ENCODE measurements around the gene HOXA10.
A peak's percentile ranks its signal among the peaks of the same experiment; 100 is the strongest.

HOXA10 gene

GRCh38 chr7:27161721-27162560 lies 12.2 kb downstream of the HOXA10 start:
- Histone ChIP-seq H3K9me3 (ENCODE audit: control insufficient read depth, low read length) (no peaks in the 10 kb centered on the region), H3K36me3 (ENCODE audit: control insufficient read depth, insufficient read depth, low read length) (no peaks in the 10 kb centered on the region), H3K4me3 (ENCODE audit: extremely low read depth, insufficient read depth, low read length, poor library complexity, severe bottlenecking) (peak overlapping the region; percentile 12), H3K4me1 (ENCODE audit: control insufficient read depth, insufficient read depth, low read length, poor library complexity, severe bottlenecking) (peaks cover 7% of the 10 kb centered on the region), H3K27ac (ENCODE audit: low read depth, low read length, severe bottlenecking) (peak overlapping the region; percentile 33)
- WGBS, 2 experiments (ENCODE audit: insufficient coverage in 2 of 2) = 12 to 17% methylated on average over 20 of the region's 30 CpGs

DNA sequence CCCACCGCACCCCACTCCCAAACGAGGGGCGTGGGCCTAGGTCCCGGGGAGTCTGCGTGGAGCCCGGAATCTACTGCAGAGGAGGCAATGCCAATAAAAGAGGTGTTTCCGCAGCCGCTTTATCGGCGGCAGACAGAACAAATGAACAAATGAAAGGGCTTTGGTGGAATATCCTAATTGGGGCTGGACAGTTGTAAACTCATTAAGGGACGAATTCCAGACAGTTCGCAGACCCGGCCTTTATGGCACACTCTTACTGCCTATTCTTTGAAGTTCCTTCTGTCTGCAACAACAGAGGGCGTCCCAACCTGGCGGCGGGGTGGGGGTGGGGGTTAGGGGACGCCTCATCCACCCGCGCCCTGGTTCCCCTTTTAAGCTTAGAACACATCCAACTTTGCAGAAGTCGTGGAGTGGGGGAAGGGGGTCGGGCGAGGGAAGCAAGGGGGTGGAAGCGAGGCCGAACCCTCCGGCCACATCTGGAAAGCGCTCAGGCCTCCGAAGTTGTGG lies 12.9 kb downstream of the HOXA10 start:
- H3K27ac ChIP-seq (ENCODE audit: low read depth, low read length, severe bottlenecking) = no peak overlapping the region
- WGBS, 2 experiments (ENCODE audit: insufficient coverage in 2 of 2) = 0 to 8% methylated on average over 9 to 14 of the region's 27 CpGs
- peak overlapping the region; percentile 44 for H3K4me3 ChIP-seq (ENCODE audit: extremely low read depth, insufficient read depth, low read length, poor library complexity, severe bottlenecking)
- peaks cover 4% of the 10 kb centered on the region for H3K4me1 ChIP-seq (ENCODE audit: control insufficient read depth, insufficient read depth, low read length, poor library complexity, severe bottlenecking)
- no peaks in the 10 kb centered on the region for H3K36me3 ChIP-seq (ENCODE audit: control insufficient read depth, insufficient read depth, low read length)
- H3K9me3 ChIP-seq (ENCODE audit: control insufficient read depth, low read length) = no peaks in the 10 kb centered on the region

DNA sequence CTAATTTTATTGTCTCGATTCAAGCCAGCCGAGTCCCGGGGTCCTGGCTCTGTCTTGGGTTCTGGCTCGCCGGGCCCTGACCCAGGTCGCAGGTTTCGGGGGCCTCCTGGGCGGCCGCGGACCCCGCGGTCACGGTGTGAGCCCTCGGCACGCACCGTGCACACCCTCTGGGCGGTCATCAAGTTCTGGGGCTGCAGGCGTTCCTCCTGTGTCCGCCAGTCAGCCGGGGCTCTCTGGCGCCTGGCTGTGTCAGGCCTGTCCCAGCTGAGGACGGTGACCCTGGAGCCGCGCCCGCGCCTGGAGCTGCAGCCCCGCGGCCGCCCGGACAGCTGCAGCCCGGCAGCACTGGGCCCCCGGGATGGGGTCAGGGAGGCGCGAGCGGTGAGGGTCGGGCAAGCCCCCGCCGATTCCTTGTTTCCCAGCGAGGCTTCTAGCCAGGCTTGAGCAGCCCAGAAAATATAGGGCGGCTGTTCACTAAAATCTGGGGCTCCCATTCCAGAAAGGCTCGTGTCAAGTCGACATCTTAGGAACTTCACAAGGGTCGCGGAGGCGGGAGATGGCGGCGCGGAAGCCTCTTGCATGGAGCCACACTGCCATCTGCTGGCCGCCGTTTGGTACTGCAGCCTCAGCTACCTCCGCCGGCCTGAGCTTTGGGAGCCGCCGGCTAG lies 13.4 kb downstream of the HOXA10 start:
- 7 to 9% methylated on average over 51 to 52 of the region's 54 CpGs for WGBS, 2 experiments (ENCODE audit: insufficient coverage in 2 of 2)
- H3K4me1 ChIP-seq (ENCODE audit: control insufficient read depth, insufficient read depth, low read length, poor library complexity, severe bottlenecking) = peaks cover 4% of the 10 kb centered on the region
- H3K4me3 ChIP-seq (ENCODE audit: extremely low read depth, insufficient read depth, low read length, poor library complexity, severe bottlenecking) = peak overlapping the region; percentile 44
- H3K27ac ChIP-seq (ENCODE audit: low read depth, low read length, severe bottlenecking) = peak overlapping the region; percentile 41
- no peaks in the 10 kb centered on the region for H3K36me3 ChIP-seq (ENCODE audit: control insufficient read depth, insufficient read depth, low read length)
- H3K9me3 ChIP-seq (ENCODE audit: control insufficient read depth, low read length) = no peaks in the 10 kb centered on the region

GRCh38 chr7:27160145-27160545 lies 14.0 kb downstream of the HOXA10 start:
- Histone ChIP-seq H3K4me1 (ENCODE audit: control insufficient read depth, insufficient read depth, low read length, poor library complexity, severe bottlenecking) (peaks cover 4% of the 10 kb centered on the region), H3K4me3 (ENCODE audit: extremely low read depth, insufficient read depth, low read length, poor library complexity, severe bottlenecking) (peak overlapping the region; percentile 44), H3K9me3 (ENCODE audit: control insufficient read depth, low read length) (no peaks in the 10 kb centered on the region), H3K36me3 (ENCODE audit: control insufficient read depth, insufficient read depth, low read length) (no peaks in the 10 kb centered on the region), H3K27ac (ENCODE audit: low read depth, low read length, severe bottlenecking) (no peak overlapping the region)
- WGBS, 2 experiments (ENCODE audit: insufficient coverage in 2 of 2) = 57 to 68% methylated on average over 12 to 14 of the region's 23 CpGs

GRCh38 chr7:27159266-27160144 lies 14.6 kb downstream of the HOXA10 start:
- no peaks in the 10 kb centered on the region for H3K36me3 ChIP-seq (ENCODE audit: control insufficient read depth, insufficient read depth, low read length)
- H3K27ac ChIP-seq (ENCODE audit: low read depth, low read length, severe bottlenecking) = no peak overlapping the region
- no peaks in the 10 kb centered on the region for H3K9me3 ChIP-seq (ENCODE audit: control insufficient read depth, low read length)
- H3K4me3 ChIP-seq (ENCODE audit: extremely low read depth, insufficient read depth, low read length, poor library complexity, severe bottlenecking) = peak overlapping the region; percentile 44
- H3K4me1 ChIP-seq (ENCODE audit: control insufficient read depth, insufficient read depth, low read length, poor library complexity, severe bottlenecking) = peaks cover 7% of the 10 kb centered on the region
- 71% methylated on average over 18 to 19 of the region's 27 CpGs for WGBS, 2 experiments (ENCODE audit: insufficient coverage in 2 of 2)

DNA sequence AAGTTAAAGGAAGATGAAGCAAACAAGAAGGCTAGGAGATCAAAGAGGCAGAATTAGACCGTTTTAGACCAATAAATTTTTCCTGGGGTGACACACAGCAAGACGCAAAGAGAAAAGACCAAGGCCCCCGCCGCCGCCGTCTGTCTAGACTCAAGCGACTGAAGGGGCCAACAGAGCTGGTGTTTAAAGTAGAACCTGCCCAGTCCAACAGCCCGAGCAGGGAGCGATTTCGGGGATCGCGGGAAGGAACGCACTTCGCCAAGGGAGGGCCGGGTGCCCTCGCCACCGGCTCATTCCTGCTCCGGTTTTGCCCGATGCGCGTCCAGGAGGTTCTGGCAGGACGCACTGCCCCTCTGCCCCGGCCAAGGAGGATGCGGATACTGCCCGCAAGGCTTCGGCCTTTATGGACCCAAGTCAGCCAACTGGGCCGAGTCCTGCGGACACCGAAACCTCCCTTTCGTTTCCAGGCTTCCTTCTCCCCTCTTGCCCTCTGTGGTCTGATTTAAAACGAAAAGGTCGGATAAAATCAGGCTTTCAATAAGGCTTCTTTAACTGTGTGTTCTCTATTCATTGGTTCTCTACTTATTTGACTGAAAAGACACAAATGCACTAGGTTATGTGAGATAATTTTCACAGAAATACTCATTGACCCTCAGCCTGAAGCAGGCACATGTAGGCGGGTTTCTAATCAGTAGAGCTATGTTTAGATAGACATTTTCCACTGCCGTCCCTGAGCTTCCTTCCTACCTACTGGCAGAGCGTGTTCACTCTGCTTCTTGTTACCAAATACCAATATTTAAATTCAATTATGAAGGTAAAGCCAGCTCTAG lies 15.5 kb downstream of the HOXA10 start:
- no peaks in the 10 kb centered on the region for H3K36me3 ChIP-seq (ENCODE audit: control insufficient read depth, insufficient read depth, low read length)
- H3K4me1 ChIP-seq (ENCODE audit: control insufficient read depth, insufficient read depth, low read length, poor library complexity, severe bottlenecking) = peaks cover 7% of the 10 kb centered on the region
- H3K4me3 ChIP-seq (ENCODE audit: extremely low read depth, insufficient read depth, low read length, poor library complexity, severe bottlenecking) = no peak overlapping the region
- H3K9me3 ChIP-seq (ENCODE audit: control insufficient read depth, low read length) = no peaks in the 10 kb centered on the region
- no peak overlapping the region for H3K27ac ChIP-seq (ENCODE audit: low read depth, low read length, severe bottlenecking)
- WGBS, 2 experiments (ENCODE audit: insufficient coverage in 2 of 2) = 41 to 45% methylated on average over 30 to 31 of the region's 35 CpGs

- Histone ChIP-seq H3K9me3 (ENCODE audit: control insufficient read depth, low read length) (no peaks in the 10 kb centered on the region), H3K36me3 (ENCODE audit: control insufficient read depth, insufficient read depth, low read length) (no peaks in the 10 kb centered on the region), H3K4me1 (ENCODE audit: control insufficient read depth, insufficient read depth, low read length, poor library complexity, severe bottlenecking) (peaks cover 7% of the 10 kb centered on the region), H3K27ac (ENCODE audit: low read depth, low read length, severe bottlenecking) (no peak overlapping the region), H3K4me3 (ENCODE audit: extremely low read depth, insufficient read depth, low read length, poor library complexity, severe bottlenecking) (no peak overlapping the region)
- WGBS, 2 experiments (ENCODE audit: insufficient coverage in 2 of 2) = 35 to 39% methylated on average over 17 to 26 of the region's 30 CpGs
Measured at GRCh38 chr7:27157702-27158431, 16.3 kb downstream of the HOXA10 start.

DNA sequence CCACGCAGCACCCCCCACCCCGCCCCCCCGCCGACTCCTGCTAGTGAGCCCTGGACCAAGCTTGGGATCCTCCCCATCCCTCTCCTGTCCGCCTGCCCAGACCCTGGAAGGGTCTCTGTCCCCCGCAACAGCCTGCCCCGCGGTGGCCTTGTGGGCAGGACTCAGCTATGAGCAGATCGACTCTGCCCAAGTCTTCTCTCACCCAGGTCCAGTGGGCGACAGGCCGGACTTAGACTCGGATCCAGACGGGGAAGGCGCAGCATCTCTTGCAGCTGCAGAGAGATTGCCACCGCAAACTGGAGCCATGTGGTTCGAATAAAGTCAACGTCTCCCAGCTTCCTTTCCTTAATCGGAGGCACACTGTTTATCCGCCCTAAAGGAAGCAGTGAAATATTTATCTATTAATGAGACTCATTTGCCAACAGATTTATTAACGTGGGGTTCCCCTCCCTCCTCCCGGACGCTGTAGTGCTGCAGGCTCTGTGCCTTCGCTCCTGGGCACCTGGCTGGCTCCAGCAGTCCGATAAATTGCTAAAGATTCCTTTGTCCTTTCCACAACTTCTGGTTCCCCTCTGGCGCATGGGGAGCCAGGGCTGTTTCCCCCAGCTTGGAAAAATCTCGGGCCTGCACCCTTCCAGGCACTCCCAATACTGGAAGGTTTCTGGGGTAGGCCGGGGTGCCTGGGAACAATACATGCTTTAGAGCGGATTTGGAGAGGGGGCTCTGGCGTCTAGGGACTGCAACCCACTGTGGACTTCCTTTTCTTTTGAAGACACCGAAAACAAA lies 17.0 kb downstream of the HOXA10 start:
- no peaks in the 10 kb centered on the region for H3K9me3 ChIP-seq (ENCODE audit: control insufficient read depth, low read length)
- 28 to 39% methylated on average over 9 to 22 of the region's 30 CpGs for WGBS, 2 experiments (ENCODE audit: insufficient coverage in 2 of 2)
- H3K36me3 ChIP-seq (ENCODE audit: control insufficient read depth, insufficient read depth, low read length) = no peaks in the 10 kb centered on the region
- no peak overlapping the region for H3K4me3 ChIP-seq (ENCODE audit: extremely low read depth, insufficient read depth, low read length, poor library complexity, severe bottlenecking)
- no peak overlapping the region for H3K27ac ChIP-seq (ENCODE audit: low read depth, low read length, severe bottlenecking)
- peaks cover 7% of the 10 kb centered on the region for H3K4me1 ChIP-seq (ENCODE audit: control insufficient read depth, insufficient read depth, low read length, poor library complexity, severe bottlenecking)

GRCh38 chr7:27156508-27156898 lies 17.6 kb downstream of the HOXA10 start, which contains the start of gene HOXA7:
HOXA7 (minus strand) TSS chr7:27156675; CDS start chr7:27156545, 130 bp downstream.
- Histone ChIP-seq H3K4me1 (ENCODE audit: control insufficient read depth, insufficient read depth, low read length, poor library complexity, severe bottlenecking) (peaks cover 7% of the 10 kb centered on the region), H3K9me3 (ENCODE audit: control insufficient read depth, low read length) (no peaks in the 10 kb centered on the region), H3K4me3 (ENCODE audit: extremely low read depth, insufficient read depth, low read length, poor library complexity, severe bottlenecking) (peak within 1 kb of the TSS; percentile 23), H3K27ac (ENCODE audit: low read depth, low read length, severe bottlenecking) (no peak within 1 kb of the TSS), H3K36me3 (ENCODE audit: control insufficient read depth, insufficient read depth, low read length) (no peaks in the 10 kb centered on the region)
- 4 to 6% methylated on average over 23 of the region's 33 CpGs for WGBS, 2 experiments (ENCODE audit: insufficient coverage in 2 of 2)
